GM18508 (cell line): ENCODE results near the gene TGM3.

ENCODE experiments used
- ATAC-seq: cut with Tn5 transposase; IDR thresholded peaks from one replicate; pipeline ENCODE4 v1.9.1; 2021; ENCODE audit warnings: moderate number of reproducible peaks; ENCODE audit not compliant: insufficient read depth, unreplicated experiment

The TGM3 gene

GRCh38 chr20:2333821-2334220, 38.0 kb downstream of the TGM3 start:
- ATAC-seq: no peak

- no peak for ATAC-seq
Observed at GRCh38 chr20:2335096-2335870, 39.5 kb downstream of the TGM3 start.

- ATAC-seq: no peak
Observed at GRCh38 chr20:2336471-2336870, 40.7 kb downstream of the TGM3 start.

GRCh38 chr20:2337142-2337541, 41.3 kb downstream of the TGM3 start:
- ATAC-seq: no peak

GRCh38 chr20:2338411-2339066, 42.7 kb downstream of the TGM3 start:
- ATAC-seq: no peak

GRCh38 chr20:2340136-2340535, 44.3 kb downstream of the TGM3 start:
- ATAC-seq: no peak

- ATAC-seq: no peak
Observed at GRCh38 chr20:2340823-2341222, 45.0 kb downstream of the TGM3 start.

GRCh38 chr20:2341336-2341735, 45.5 kb downstream of the TGM3 start:
- ATAC-seq: no peak

GRCh38 chr20:2342243-2342642, 46.4 kb downstream of the TGM3 start:
- no peak for ATAC-seq

- ATAC-seq: no peak
Observed at GRCh38 chr20:2346188-2346587, 50.4 kb downstream of the TGM3 start.

GRCh38 chr20:2348336-2348735, 52.5 kb downstream of the TGM3 start:
- ATAC-seq: no peak

- no peak for ATAC-seq
Observed at GRCh38 chr20:2349801-2350200, 54.0 kb downstream of the TGM3 start.

- ATAC-seq: no peak
Observed at GRCh38 chr20:2350606-2351005, 54.8 kb downstream of the TGM3 start.

GRCh38 chr20:2353231-2353630, 57.4 kb downstream of the TGM3 start:
- ATAC-seq: no peak

- ATAC-seq: no peak
Observed at GRCh38 chr20:2357114-2357513, 61.3 kb downstream of the TGM3 start.

- no peak for ATAC-seq
Observed at GRCh38 chr20:2358006-2358405, 62.2 kb downstream of the TGM3 start.

- no peak for ATAC-seq
Observed at GRCh38 chr20:2361035-2361593, 65.3 kb downstream of the TGM3 start.

- ATAC-seq: no peak
Observed at GRCh38 chr20:2363187-2363586, 67.4 kb downstream of the TGM3 start.

- no peak for ATAC-seq
Observed at GRCh38 chr20:2363587-2363986, 67.8 kb downstream of the TGM3 start.

GRCh38 chr20:2364044-2364443, 68.2 kb downstream of the TGM3 start:
- no peak for ATAC-seq

GRCh38 chr20:2365091-2365490, 69.3 kb downstream of the TGM3 start:
- no peak for ATAC-seq

GRCh38 chr20:2365666-2366065, 69.9 kb downstream of the TGM3 start:
- no peak for ATAC-seq
